NCI-H2107 (cell line): ENCODE data around the gene ZNF747.
A peak's percentile ranks its signal among the peaks of the same experiment; 100 is the strongest.

Source experiments
- DNase-seq: peaks from one replicate; lab custom pipeline; 2025; lab: John Stamatoyannopoulos, UW

Gene ZNF747

GRCh38 chr16:30534368-30535105, at the start of gene ZNF747:
ZNF747 (minus strand) TSS chr16:30534858; CDS start chr16:30534679, 179 bp downstream.
- DNase-seq: peak; percentile 87

GRCh38 chr16:30582611-30583340, 48.1 kb upstream of the ZNF747 start:
- DNase-seq: no peak

- no peak for DNase-seq
These were observed 46.8 kb upstream of the ZNF747 start for GRCh38 chr16:30581457-30581856.

- no peak for DNase-seq
These were observed 40.0 kb upstream of the ZNF747 start for GRCh38 chr16:30574678-30575077.

- peak; percentile 83 for DNase-seq
These were observed 37.0 kb upstream of the ZNF747 start, which contains the start of gene ZNF688 for GRCh38 chr16:30571445-30572322. ZNF688 (minus strand) TSS chr16:30571714; CDS start chr16:30571629, 85 bp downstream.

- no peak for DNase-seq
These were observed 36.2 kb upstream of the ZNF747 start for GRCh38 chr16:30570636-30571444.

GRCh38 chr16:30569746-30570635, 35.3 kb upstream of the ZNF747 start:
- DNase-seq: no peak

GRCh38 chr16:30569281-30569680, 34.6 kb upstream of the ZNF747 start:
- no peak for DNase-seq

GRCh38 chr16:30567991-30568638, 33.5 kb upstream of the ZNF747 start:
- no peak for DNase-seq

GRCh38 chr16:30567160-30567990, 32.7 kb upstream of the ZNF747 start:
- no peak for DNase-seq

- DNase-seq: no peak
These were observed 31.9 kb upstream of the ZNF747 start for GRCh38 chr16:30566531-30566930.

GRCh38 chr16:30565984-30566383, 31.3 kb upstream of the ZNF747 start:
- no peak for DNase-seq

GRCh38 chr16:30565526-30565925, 30.9 kb upstream of the ZNF747 start:
- DNase-seq: no peak

GRCh38 chr16:30562021-30562420, 27.4 kb upstream of the ZNF747 start:
- no peak for DNase-seq

GRCh38 chr16:30561089-30561816, 26.6 kb upstream of the ZNF747 start:
- no peak for DNase-seq

- no peak for DNase-seq
These were observed 25.0 kb upstream of the ZNF747 start for GRCh38 chr16:30559690-30560089.

GRCh38 chr16:30558789-30559377, 24.2 kb upstream of the ZNF747 start:
- no peak for DNase-seq
